CD4-positive, CD25-positive, alpha-beta regulatory T cell (primary cell): ENCODE data around the gene COL26A1. TPM values are rescaled to one million over a fixed set of nuclear protein-coding genes. Genes with fewer than 3 reads are reported as not detected.

ENCODE experiments used
- ATAC-seq, 2 donors: fragments of 150-1000 bp; cut with Tn5 transposase; one replicate each; pipeline ENCODE4 v1.10.0; 2021; ENCODE audit warnings: low read depth in 2 of 2, moderate number of reproducible peaks in 2 of 2, moderate library complexity in 1 of 2
- DNase-seq, 3 donors: peaks; one replicate each; pipeline versions ENCODE4 v3.0.0 to v3.0.0-alpha.2; 2012 to 2022; ENCODE audit warnings: mixed read lengths in 1 of 3
- H3K27ac ChIP-seq: one replicate; pipeline ENCODE4 v1.7.0; 2013; ENCODE audit warnings: mild to moderate bottlenecking, low read length; ENCODE audit not compliant: insufficient read depth, poor library complexity, severe bottlenecking
- H3K27me3 ChIP-seq: one replicate; pipeline ENCODE4 v1.7.0; 2013; ENCODE audit warnings: low read length; ENCODE audit not compliant: control insufficient read depth, insufficient read depth
- H3K36me3 ChIP-seq: one replicate; pipeline ENCODE4 v1.7.0; 2013; ENCODE audit warnings: mild to moderate bottlenecking, low read length, moderate library complexity; ENCODE audit not compliant: control insufficient read depth, insufficient read depth
- H3K4me1 ChIP-seq: 2 replicates; pipeline ENCODE4 v1.7.0; 2013; ENCODE audit warnings: mild to moderate bottlenecking, low read length; ENCODE audit not compliant: insufficient read depth, control insufficient read depth, poor library complexity, severe bottlenecking
- H3K4me3 ChIP-seq: one replicate; pipeline ENCODE4 v1.7.0; 2013; ENCODE audit warnings: low read depth, mild to moderate bottlenecking, low read length, moderate library complexity
- H3K9me3 ChIP-seq, 2 experiments: 1 replicate in 1 of 2; 2 replicates in 1 of 2; pipeline ENCODE4 v1.7.0; 2013; ENCODE audit warnings: low read length in 2 of 2, mild to moderate bottlenecking in 1 of 2, moderate library complexity in 1 of 2; ENCODE audit not compliant: control insufficient read depth in 2 of 2
- H3K27ac Mint-ChIP-seq, 3 donors: one replicate each; pipeline ENCODE4 v1.8.0; 2020 to 2022; ENCODE audit warnings: mild to moderate bottlenecking in 3 of 3, mixed read lengths in 3 of 3, moderate library complexity in 2 of 3
- H3K27me3 Mint-ChIP-seq: one replicate; pipeline ENCODE4 v1.8.0; 2022; ENCODE audit warnings: mild to moderate bottlenecking, mixed read lengths
- H3K36me3 Mint-ChIP-seq: one replicate; pipeline ENCODE4 v1.8.0; 2020; ENCODE audit warnings: mixed read lengths
- H3K4me1 Mint-ChIP-seq, 4 donors: one replicate each; pipeline ENCODE4 v1.8.0; 2020 to 2022; ENCODE audit warnings: mixed read lengths in 4 of 4, mild to moderate bottlenecking in 1 of 4
- H3K4me3 Mint-ChIP-seq, 4 donors: one replicate each; pipeline ENCODE4 v1.8.0; 2020 to 2022; ENCODE audit warnings: mild to moderate bottlenecking in 4 of 4, mixed read lengths in 4 of 4, moderate library complexity in 3 of 4
- H3K9me3 Mint-ChIP-seq, 7 donors: one replicate each; pipeline ENCODE4 v1.8.0; 2020 to 2022; ENCODE audit warnings: mixed read lengths in 7 of 7, mild to moderate bottlenecking in 3 of 7, moderate library complexity in 2 of 7
- polyA plus RNA-seq, 4 donors: library from polyadenylated mRNA; unstranded; fragments of 300-500 nt; fragmentation: Illumina TruSeq; gene quantifications; one replicate each; pipeline ENCODE4 v1.2.3, GENCODE V29; 2021
- total RNA-seq: library from RNA; stranded (reverse); gene quantifications from one replicate; pipeline ENCODE4 v1.2.3, GENCODE V29; 2022

The COL26A1 gene
- total and polyA plus RNA-seq, 5 donors from 2014 or later = not detected

DNA sequence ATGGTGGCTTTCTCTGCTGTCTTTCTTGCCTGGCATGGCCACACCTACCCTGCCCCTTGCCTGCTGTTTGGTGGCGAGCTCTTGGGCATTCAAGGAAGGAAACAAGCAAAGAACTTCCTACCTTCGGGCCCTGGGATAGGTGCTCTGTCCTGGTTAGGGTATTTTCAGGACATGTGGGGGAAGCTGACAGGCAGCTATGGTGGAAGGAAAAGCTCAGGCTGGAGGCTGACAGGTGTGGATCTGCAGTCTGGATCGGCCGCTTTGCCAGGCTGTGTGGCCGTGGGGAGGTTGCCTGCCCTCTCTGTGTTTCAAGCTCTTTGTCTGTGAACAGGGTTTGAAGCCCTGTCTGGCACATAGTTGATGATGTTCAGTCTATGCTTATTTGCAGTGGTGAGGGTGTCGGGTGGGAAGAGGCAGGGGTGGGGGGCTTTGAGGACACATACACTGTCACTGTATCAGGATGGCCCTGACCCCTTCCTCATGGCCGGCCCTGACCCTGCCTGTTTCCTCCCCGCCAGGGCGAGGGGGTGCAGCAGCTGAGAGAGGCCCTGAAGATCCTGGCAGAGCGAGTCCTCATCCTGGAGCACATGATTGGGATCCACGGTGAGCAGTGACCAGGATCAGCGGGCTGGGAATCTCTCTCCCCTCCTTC is 192.7 kb downstream of the COL26A1 start:
- Mint-ChIP-seq H3K4me3 (no peak overlapping the region), H3K27ac (no peak overlapping the region), H3K9me3 (peaks cover 0 to 3% (median 0%) of the 10 kb centered on the region in 7 donors), H3K4me1 (no peaks in the 10 kb centered on the region), H3K27me3 (no peaks in the 10 kb centered on the region), H3K36me3 (no peaks in the 10 kb centered on the region)
- Histone ChIP-seq H3K9me3 (no peaks in the 10 kb centered on the region), H3K4me1 (no peaks in the 10 kb centered on the region), H3K36me3 (no peaks in the 10 kb centered on the region), H3K27me3 (no peaks in the 10 kb centered on the region), H3K4me3 (no peak overlapping the region), H3K27ac (no peak overlapping the region)
- no peak for ATAC-seq
- DNase-seq = no peak

DNA sequence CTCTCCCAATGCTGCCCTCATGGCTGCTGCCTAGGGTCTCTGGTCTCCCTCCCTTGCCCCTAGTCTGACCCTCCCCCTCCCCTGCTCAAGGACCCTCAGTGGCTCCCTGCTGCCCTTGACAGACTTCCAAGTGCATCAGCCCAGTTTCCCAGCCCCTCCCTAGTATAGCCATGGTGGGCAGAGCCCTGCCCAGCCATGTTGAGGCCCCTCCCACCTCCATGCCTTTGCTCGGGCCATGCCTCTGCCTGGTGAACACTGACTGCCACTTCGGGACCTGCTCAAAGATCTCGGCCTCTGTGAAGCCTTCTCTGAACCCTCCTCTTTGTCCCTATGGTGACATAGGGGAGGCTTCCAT is 193.2 kb downstream of the COL26A1 start:
- ATAC-seq (no peak), DNase-seq (no peak)
- no peaks in the 10 kb centered on the region for H3K9me3 ChIP-seq
- no peaks in the 10 kb centered on the region for H3K36me3 Mint-ChIP-seq
- no peak overlapping the region for H3K27ac ChIP-seq
- peaks cover 0 to 3% (median 0%) of the 10 kb centered on the region in 7 donors for H3K9me3 Mint-ChIP-seq
- H3K27me3 Mint-ChIP-seq = no peaks in the 10 kb centered on the region
- H3K4me1 ChIP-seq = no peaks in the 10 kb centered on the region
- no peak overlapping the region for H3K27ac Mint-ChIP-seq
- no peaks in the 10 kb centered on the region for H3K27me3 ChIP-seq
- H3K36me3 ChIP-seq = no peaks in the 10 kb centered on the region
- no peak overlapping the region for H3K4me3 ChIP-seq
- H3K4me1 Mint-ChIP-seq = no peaks in the 10 kb centered on the region
- no peak overlapping the region for H3K4me3 Mint-ChIP-seq

DNA sequence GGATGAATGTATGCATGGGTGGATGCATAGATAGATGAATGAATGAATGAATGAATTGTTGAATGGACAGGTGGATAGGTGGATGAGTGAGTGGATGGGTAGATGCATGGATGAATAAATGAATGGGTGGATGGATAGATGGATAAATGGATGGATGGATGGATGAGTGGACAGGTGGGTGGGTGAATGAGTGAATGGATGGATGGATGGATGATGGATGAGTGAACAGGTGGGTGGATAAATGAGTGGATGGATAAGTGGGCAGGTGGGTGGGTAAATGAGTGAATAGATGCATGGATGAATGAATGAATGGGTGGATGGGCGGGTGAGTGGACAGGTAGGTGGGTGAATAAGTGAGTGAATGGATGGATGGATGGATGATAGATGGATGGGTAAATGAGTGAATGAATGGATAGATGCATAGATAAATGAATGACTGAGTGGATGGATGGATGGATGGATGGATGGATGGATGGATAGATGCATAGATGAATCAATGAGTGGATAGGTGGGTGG is 193.8 kb downstream of the COL26A1 start:
- H3K27ac Mint-ChIP-seq = no peak overlapping the region
- H3K4me3 Mint-ChIP-seq = no peak overlapping the region
- Histone ChIP-seq H3K4me3 (no peak overlapping the region), H3K27me3 (no peaks in the 10 kb centered on the region), H3K36me3 (no peaks in the 10 kb centered on the region), H3K9me3 (no peaks in the 10 kb centered on the region), H3K27ac (no peak overlapping the region), H3K4me1 (no peaks in the 10 kb centered on the region)
- H3K4me1 Mint-ChIP-seq = no peaks in the 10 kb centered on the region
- ATAC-seq = no peak
- no peaks in the 10 kb centered on the region for H3K36me3 Mint-ChIP-seq
- H3K27me3 Mint-ChIP-seq = no peaks in the 10 kb centered on the region
- H3K9me3 Mint-ChIP-seq = peaks cover 0 to 3% (median 0%) of the 10 kb centered on the region in 7 donors
- DNase-seq = no peak

DNA sequence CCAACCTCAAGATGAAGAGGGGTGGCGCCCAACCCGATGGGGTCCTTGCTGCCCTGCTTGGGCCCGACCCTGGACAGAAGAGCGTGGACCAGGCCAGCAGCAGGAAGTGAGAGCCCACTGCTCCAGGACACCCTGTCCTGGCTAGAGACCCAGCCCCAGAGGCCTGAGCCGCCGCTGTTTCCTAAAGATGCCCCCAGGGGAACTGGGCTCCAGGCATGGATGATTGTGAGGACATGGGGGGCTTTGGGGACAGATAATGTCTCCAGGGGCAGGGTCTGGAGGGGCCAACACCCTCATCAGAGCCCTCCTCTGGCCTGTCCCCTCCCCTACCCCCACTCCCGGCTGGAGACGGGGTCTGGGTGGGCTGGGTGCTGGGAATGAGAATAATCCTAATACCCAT is 194.7 kb downstream of the COL26A1 start:
- Mint-ChIP-seq H3K9me3 (peaks cover 0 to 3% (median 0%) of the 10 kb centered on the region in 7 donors), H3K36me3 (no peaks in the 10 kb centered on the region), H3K4me3 (no peak overlapping the region), H3K4me1 (no peaks in the 10 kb centered on the region), H3K27ac (no peak overlapping the region), H3K27me3 (no peaks in the 10 kb centered on the region)
- Histone ChIP-seq H3K27ac (no peak overlapping the region), H3K4me3 (no peak overlapping the region), H3K4me1 (no peaks in the 10 kb centered on the region), H3K36me3 (no peaks in the 10 kb centered on the region), H3K9me3 (no peaks in the 10 kb centered on the region), H3K27me3 (no peaks in the 10 kb centered on the region)
- ATAC-seq = no peak
- no peak for DNase-seq

DNA sequence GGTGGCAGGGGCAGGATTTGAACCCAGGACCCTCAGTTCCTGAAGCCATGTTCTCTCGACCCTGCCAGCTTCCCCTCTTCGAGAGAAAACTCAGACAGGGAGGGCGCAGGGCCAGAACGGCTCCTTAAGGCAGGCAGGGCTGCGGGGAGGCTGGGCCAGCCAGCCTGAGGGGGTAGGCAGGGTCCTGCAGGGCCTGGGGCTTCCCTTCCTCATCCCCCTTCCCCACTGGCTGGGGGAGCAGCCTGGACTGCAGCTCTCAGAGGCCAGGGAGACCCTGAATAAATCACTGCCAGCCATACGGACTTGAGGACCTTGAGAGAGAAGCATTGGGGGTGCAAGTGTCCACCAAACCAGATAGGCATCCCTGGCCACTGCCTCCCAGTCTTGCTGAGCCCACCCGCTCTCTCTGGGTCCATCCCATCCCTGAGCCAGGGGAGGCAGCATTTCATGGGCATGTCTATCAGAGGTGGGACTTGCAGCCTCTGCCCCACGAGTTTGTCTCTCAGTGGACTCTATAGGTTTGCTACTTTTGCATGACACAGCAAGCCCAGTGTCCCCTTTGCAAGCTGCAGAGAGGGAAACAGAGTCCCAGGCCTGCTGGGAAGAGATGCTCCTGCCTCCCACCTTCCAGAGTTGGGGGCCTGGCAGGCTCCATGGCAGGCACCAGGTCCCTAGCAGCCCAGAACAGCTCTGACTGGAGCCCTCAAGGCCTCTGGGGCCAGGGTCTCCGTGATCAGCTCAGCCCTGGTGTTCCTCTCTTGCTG is 195.5 kb downstream of the COL26A1 start:
- Mint-ChIP-seq H3K36me3 (no peaks in the 10 kb centered on the region), H3K27ac (no peak overlapping the region), H3K9me3 (peaks cover 0 to 3% (median 0%) of the 10 kb centered on the region in 7 donors), H3K4me3 (no peak overlapping the region), H3K27me3 (no peaks in the 10 kb centered on the region), H3K4me1 (no peaks in the 10 kb centered on the region)
- Histone ChIP-seq H3K27me3 (no peaks in the 10 kb centered on the region), H3K27ac (no peak overlapping the region), H3K9me3 (no peaks in the 10 kb centered on the region), H3K4me1 (no peaks in the 10 kb centered on the region), H3K36me3 (no peaks in the 10 kb centered on the region), H3K4me3 (no peak overlapping the region)
- no peak for ATAC-seq
- DNase-seq = no peak

DNA sequence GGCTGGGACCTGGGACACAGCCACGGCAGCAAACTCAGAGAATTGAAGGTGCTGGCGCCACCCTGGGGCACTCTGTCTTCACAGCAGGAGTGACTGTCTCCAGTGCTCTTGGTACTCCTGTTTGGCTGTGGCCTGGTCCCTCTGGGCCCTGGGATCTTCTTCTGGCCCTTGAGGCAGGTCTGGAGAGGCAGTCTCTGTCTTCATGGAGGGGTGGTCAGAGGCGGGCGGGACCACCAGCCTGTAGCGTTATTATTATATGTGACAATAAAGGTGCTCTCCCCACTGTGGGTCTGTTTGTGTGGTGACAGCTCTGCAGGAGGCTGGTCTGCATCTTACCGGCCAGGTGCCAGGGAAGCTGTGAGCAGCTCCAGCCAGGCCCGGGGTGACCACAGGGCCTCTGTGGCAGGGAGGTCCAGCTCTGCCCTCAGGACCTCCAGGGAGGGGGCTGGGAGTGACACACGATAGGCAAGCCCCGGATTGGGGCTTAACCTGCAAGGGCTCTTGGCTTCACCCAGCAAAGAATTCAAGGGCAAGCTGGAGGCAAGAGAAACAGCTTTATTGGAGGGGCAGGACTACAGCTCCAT is 196.2 kb downstream of the COL26A1 start:
- H3K4me1 ChIP-seq = no peaks in the 10 kb centered on the region
- no peaks in the 10 kb centered on the region for H3K36me3 Mint-ChIP-seq

DNA sequence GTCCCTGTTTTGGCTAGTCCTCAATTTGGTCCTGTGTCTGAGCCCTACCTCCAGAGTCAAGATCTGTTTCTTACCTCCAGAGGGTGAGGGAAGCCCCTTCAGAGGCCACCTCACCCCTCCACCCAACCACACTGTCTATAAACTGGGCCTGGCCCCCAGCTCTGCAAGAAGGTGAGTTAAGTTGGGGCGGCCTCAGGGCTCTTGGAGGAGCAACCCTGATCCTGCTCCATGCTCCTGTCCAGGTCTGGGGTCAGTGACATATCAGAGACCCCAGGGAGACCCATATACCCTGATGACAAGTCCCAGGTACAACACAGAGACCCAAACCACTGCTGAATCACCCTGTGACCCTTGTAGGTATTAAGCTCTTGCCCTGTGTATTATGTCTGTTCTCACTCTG is 196.9 kb downstream of the COL26A1 start:
- H3K27ac ChIP-seq = no peak overlapping the region
- H3K4me1 ChIP-seq = no peaks in the 10 kb centered on the region
- DNase-seq = no peak
- H3K36me3 ChIP-seq = no peaks in the 10 kb centered on the region
- no peak for ATAC-seq
- Mint-ChIP-seq H3K27ac (no peak overlapping the region), H3K4me1 (peaks cover 0 to 3% (median 1%) of the 10 kb centered on the region in 4 donors), H3K36me3 (no peaks in the 10 kb centered on the region), H3K4me3 (no peak overlapping the region), H3K9me3 (peaks cover 0 to 3% (median 0%) of the 10 kb centered on the region in 7 donors), H3K27me3 (no peaks in the 10 kb centered on the region)
- no peaks in the 10 kb centered on the region for H3K9me3 ChIP-seq
- H3K4me3 ChIP-seq = no peak overlapping the region
- no peaks in the 10 kb centered on the region for H3K27me3 ChIP-seq

More for the DNA sequence above, 196.2 kb downstream of the COL26A1 start:
- Histone ChIP-seq H3K4me3 (no peak overlapping the region), H3K27ac (no peak overlapping the region), H3K36me3 (no peaks in the 10 kb centered on the region), H3K27me3 (no peaks in the 10 kb centered on the region), H3K9me3 (no peaks in the 10 kb centered on the region)
- H3K27ac Mint-ChIP-seq = no peak overlapping the region
- H3K9me3 Mint-ChIP-seq = peaks cover 0 to 3% (median 0%) of the 10 kb centered on the region in 7 donors
- H3K4me1 Mint-ChIP-seq = no peaks in the 10 kb centered on the region
- no peak overlapping the region for H3K4me3 Mint-ChIP-seq
- ATAC-seq (no peak), DNase-seq (no peak)
- H3K27me3 Mint-ChIP-seq = no peaks in the 10 kb centered on the region
